Measurements from ENCODE around the gene KRTAP9-6.
"Not testable (repeated sequence)": the region's sequence is repeated elsewhere in the genome, so short reads cannot be mapped to it uniquely, and the experiment has no call there.

The KRTAP9-6 gene

GRCh38 chr17:41231731-41232130 lies 33.4 kb upstream of the KRTAP9-6 start:
- TF ChIP-seq CTCF (IDR thresholded peaks at IDR 0.05): no peak
- Histone ChIP-seq H3K27ac (no peak overlapping the region), H3K27me3 (peaks cover 0 to 6% of the 10 kb centered on the region in 2 donors), H3K4me1 (no peaks in the 10 kb centered on the region), H3K9me3 (no peaks in the 10 kb centered on the region), H3K36me3 (no peaks in the 10 kb centered on the region), H3K4me3 (no peak overlapping the region)
- DNase-seq: no peak
- intact Hi-C loops (cut with DNase I; ENCODE audit: low total_unique reads): no loop called here

GRCh38 chr17:41232399-41233105 lies 32.6 kb upstream of the KRTAP9-6 start, which contains the start of gene KRTAP9-3:
Gene KRTAP9-3, plus strand, starts transcription at chr17:41232449. Its CDS starts 53 bp downstream, at chr17:41232502.
- H3K9me3 ChIP-seq; H3K27ac ChIP-seq; H3K36me3 ChIP-seq; DNase-seq; H3K4me3 ChIP-seq; H3K4me1 ChIP-seq; H3K27me3 ChIP-seq; intact Hi-C loops (cut with DNase I; ENCODE audit: low total_unique reads): not testable (repeated sequence)

GRCh38 chr17:41237116-41237515 lies 28.1 kb upstream of the KRTAP9-6 start:
- H3K4me3 ChIP-seq; H3K27ac ChIP-seq; H3K9me3 ChIP-seq; H3K4me1 ChIP-seq; H3K36me3 ChIP-seq; intact Hi-C loops (cut with DNase I; ENCODE audit: low total_unique reads); DNase-seq: not testable (repeated sequence)
- peaks cover 0 to 12% of the 10 kb centered on the region in 2 donors for H3K27me3 ChIP-seq

- H3K9me3 ChIP-seq; H3K27me3 ChIP-seq; H3K4me1 ChIP-seq; H3K27ac ChIP-seq; H3K4me3 ChIP-seq; DNase-seq; intact Hi-C loops (cut with DNase I; ENCODE audit: low total_unique reads); H3K36me3 ChIP-seq: not testable (repeated sequence)
These were observed 27.2 kb upstream of the KRTAP9-6 start, which contains the start of gene KRTAP9-8 for GRCh38 chr17:41237949-41238437. Gene KRTAP9-8, plus strand, starts transcription at chr17:41237999. Its CDS starts 53 bp downstream, at chr17:41238052.

- H3K4me1 ChIP-seq; H3K4me3 ChIP-seq; H3K27me3 ChIP-seq; intact Hi-C loops (cut with DNase I; ENCODE audit: low total_unique reads); H3K27ac ChIP-seq; DNase-seq; H3K9me3 ChIP-seq; H3K36me3 ChIP-seq: not testable (repeated sequence)
These were observed 18.0 kb upstream of the KRTAP9-6 start for GRCh38 chr17:41246995-41247787.

- H3K36me3 ChIP-seq; intact Hi-C loops (cut with DNase I; ENCODE audit: low total_unique reads); H3K27ac ChIP-seq; H3K4me3 ChIP-seq; H3K4me1 ChIP-seq; H3K27me3 ChIP-seq; H3K9me3 ChIP-seq; DNase-seq: not testable (repeated sequence)
These were observed 15.4 kb upstream of the KRTAP9-6 start, which contains the start of gene KRTAP9-4 for GRCh38 chr17:41249637-41250240. Gene KRTAP9-4, plus strand, starts transcription at chr17:41249687. Its CDS starts 34 bp downstream, at chr17:41249721.

- Histone ChIP-seq H3K4me3 (no peak overlapping the region), H3K9me3 (no peaks in the 10 kb centered on the region), H3K36me3 (no peaks in the 10 kb centered on the region), H3K27ac (no peak overlapping the region), H3K4me1 (no peaks in the 10 kb centered on the region), H3K27me3 (no peaks in the 10 kb centered on the region)
- no peak for TF ChIP-seq CTCF (IDR thresholded peaks at IDR 0.05)
- intact Hi-C loops (cut with DNase I; ENCODE audit: low total_unique reads): no loop called here
- DNase-seq: no peak
These were observed 13.9 kb upstream of the KRTAP9-6 start for GRCh38 chr17:41251261-41251660.

GRCh38 chr17:41254861-41255260 lies 10.3 kb upstream of the KRTAP9-6 start:
- intact Hi-C loops (cut with DNase I; ENCODE audit: low total_unique reads): no loop called here
- H3K27me3 ChIP-seq: peaks cover 0 to 10% of the 10 kb centered on the region in 2 donors
- DNase-seq: no peak
- TF ChIP-seq CTCF (IDR thresholded peaks at IDR 0.05): no peak
- no peaks in the 10 kb centered on the region for H3K36me3 ChIP-seq
- H3K27ac ChIP-seq: no peak overlapping the region
- H3K4me1 ChIP-seq: no peaks in the 10 kb centered on the region
- no peak overlapping the region for H3K4me3 ChIP-seq
- H3K9me3 ChIP-seq: no peaks in the 10 kb centered on the region

GRCh38 chr17:41255381-41256290 lies 9.5 kb upstream of the KRTAP9-6 start, which contains the start of gene KRTAP9-9:
Gene KRTAP9-9, plus strand, starts transcription at chr17:41255384.
- intact Hi-C loops (cut with DNase I; ENCODE audit: low total_unique reads): not testable (repeated sequence)

More at GRCh38 chr17:41255381-41256290, 9.5 kb upstream of the KRTAP9-6 start, which contains the start of gene KRTAP9-9:
- not testable (repeated sequence) for H3K4me3 ChIP-seq, H3K9me3 ChIP-seq, H3K27ac ChIP-seq, H3K4me1 ChIP-seq, H3K36me3 ChIP-seq, DNase-seq
- peaks cover 0 to 13% of the 10 kb centered on the region in 2 donors for H3K27me3 ChIP-seq
